ENCODE results near the gene RD3L. TPM values are rescaled to one million over a fixed set of nuclear protein-coding genes. Genes with fewer than 3 reads are reported as not detected.

RD3L gene
- total RNA-seq, 2 donors from 2014 or later = not detected

DNA sequence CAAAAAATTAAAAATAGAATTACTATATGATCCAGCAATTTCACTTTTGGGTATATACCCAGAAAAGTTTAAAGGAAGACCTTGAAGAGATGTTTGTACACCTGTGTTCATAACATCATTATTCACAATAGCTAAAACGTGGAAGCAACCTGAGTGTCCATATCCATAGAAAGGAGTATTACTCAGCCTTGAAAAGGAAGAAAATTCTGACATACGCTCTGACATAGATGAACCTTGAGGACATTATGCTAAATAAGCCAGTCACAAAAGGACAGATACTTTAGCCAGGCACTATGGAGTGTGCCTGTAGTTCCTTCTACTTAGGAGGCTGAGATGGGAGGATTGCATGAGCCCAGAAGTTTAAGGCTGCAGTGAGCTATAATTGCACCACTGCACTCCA is 6.1 kb upstream of the RD3L start:
- peaks cover 3% of the 10 kb centered on the region for H3K27me3 Mint-ChIP-seq (ENCODE audit: insufficient read depth)
- no peak overlapping the region for H3K4me3 ChIP-seq (ENCODE audit: low read length)
- no peak for DNase-seq
- no peaks in the 10 kb centered on the region for H3K36me3 Mint-ChIP-seq (ENCODE audit: low read depth)
- H3K36me3 ChIP-seq (ENCODE audit: control insufficient read depth, insufficient read depth, low read length) = no peaks in the 10 kb centered on the region
- H3K4me1 ChIP-seq (ENCODE audit: control insufficient read depth, insufficient read depth, low read length) = no peaks in the 10 kb centered on the region
- peaks cover 12% of the 10 kb centered on the region for H3K9me3 Mint-ChIP-seq
- H3K9ac ChIP-seq (ENCODE audit: extremely low read depth, low read length, poor library complexity, severe bottlenecking) = no peak overlapping the region
- H3K27me3 ChIP-seq (ENCODE audit: control insufficient read depth, insufficient read depth, low read length, poor library complexity, severe bottlenecking) = peaks cover 6% of the 10 kb centered on the region
- H3K4me3 Mint-ChIP-seq = no peak overlapping the region
- no peak overlapping the region for H3K27ac Mint-ChIP-seq
- WGBS, 2 experiments (ENCODE audit: insufficient coverage in 1 of 2, insufficient read length in 1 of 2) = 68 to 79% methylated on average over 2 of the region's 2 CpGs
- no peak overlapping the region for H3K27ac ChIP-seq (ENCODE audit: low read depth, low read length)
- H3K9me3 ChIP-seq (ENCODE audit: control insufficient read depth, low read length) = peaks cover 9% of the 10 kb centered on the region
- TF ChIP-seq, protein P1, sequence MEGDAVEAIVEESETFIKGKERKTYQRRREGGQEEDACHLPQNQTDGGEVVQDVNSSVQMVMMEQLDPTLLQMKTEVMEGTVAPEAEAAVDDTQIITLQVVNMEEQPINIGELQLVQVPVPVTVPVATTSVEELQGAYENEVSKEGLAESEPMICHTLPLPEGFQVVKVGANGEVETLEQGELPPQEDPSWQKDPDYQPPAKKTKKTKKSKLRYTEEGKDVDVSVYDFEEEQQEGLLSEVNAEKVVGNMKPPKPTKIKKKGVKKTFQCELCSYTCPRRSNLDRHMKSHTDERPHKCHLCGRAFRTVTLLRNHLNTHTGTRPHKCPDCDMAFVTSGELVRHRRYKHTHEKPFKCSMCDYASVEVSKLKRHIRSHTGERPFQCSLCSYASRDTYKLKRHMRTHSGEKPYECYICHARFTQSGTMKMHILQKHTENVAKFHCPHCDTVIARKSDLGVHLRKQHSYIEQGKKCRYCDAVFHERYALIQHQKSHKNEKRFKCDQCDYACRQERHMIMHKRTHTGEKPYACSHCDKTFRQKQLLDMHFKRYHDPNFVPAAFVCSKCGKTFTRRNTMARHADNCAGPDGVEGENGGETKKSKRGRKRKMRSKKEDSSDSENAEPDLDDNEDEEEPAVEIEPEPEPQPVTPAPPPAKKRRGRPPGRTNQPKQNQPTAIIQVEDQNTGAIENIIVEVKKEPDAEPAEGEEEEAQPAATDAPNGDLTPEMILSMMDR (conservative IDR thresholded peaks at IDR 0.05) = no peak
- no peaks in the 10 kb centered on the region for H3K4me1 Mint-ChIP-seq

DNA sequence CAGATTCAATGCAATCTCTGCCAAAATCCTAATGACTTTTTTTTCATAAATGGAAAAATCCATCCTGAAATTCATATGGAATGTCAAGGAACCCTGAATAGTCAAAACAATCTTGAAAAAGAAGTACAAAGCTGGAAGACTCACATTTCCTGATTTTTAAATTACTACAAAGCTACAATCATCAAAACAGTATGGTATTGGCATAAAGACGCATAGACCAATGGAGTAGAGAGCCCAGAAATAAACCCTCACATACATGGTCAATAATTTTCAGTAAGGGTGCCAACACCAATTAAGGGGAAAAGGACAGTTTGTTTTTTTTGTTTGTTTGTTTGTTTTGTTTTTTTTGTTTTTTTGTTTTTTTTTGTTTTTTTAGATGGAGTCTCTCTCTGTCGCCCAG is 4.6 kb upstream of the RD3L start:
- Histone ChIP-seq H3K9ac (ENCODE audit: extremely low read depth, low read length, poor library complexity, severe bottlenecking) (no peak overlapping the region), H3K27me3 (ENCODE audit: control insufficient read depth, insufficient read depth, low read length, poor library complexity, severe bottlenecking) (peaks cover 12% of the 10 kb centered on the region), H3K36me3 (ENCODE audit: control insufficient read depth, insufficient read depth, low read length) (no peaks in the 10 kb centered on the region), H3K4me1 (ENCODE audit: control insufficient read depth, insufficient read depth, low read length) (no peaks in the 10 kb centered on the region), H3K9me3 (ENCODE audit: control insufficient read depth, low read length) (peaks cover 9% of the 10 kb centered on the region), H3K27ac (ENCODE audit: low read depth, low read length) (no peak overlapping the region), H3K4me3 (ENCODE audit: low read length) (no peak overlapping the region)
- H3K36me3 Mint-ChIP-seq (ENCODE audit: low read depth) = no peaks in the 10 kb centered on the region
- H3K4me1 Mint-ChIP-seq = no peaks in the 10 kb centered on the region
- no peak for DNase-seq
- no peak overlapping the region for H3K27ac Mint-ChIP-seq
- H3K4me3 Mint-ChIP-seq = no peak overlapping the region
- TF ChIP-seq, protein P1 (conservative IDR thresholded peaks at IDR 0.05) = no peak
- H3K27me3 Mint-ChIP-seq (ENCODE audit: insufficient read depth) = peaks cover 7% of the 10 kb centered on the region
- 91% methylated on average over 2 of the region's 2 CpGs; no CpG with 5 or more reads in 1 of the 2 experiments for WGBS, 2 experiments (ENCODE audit: insufficient coverage in 1 of 2, insufficient read length in 1 of 2)
- H3K9me3 Mint-ChIP-seq = peaks cover 12% of the 10 kb centered on the region

DNA sequence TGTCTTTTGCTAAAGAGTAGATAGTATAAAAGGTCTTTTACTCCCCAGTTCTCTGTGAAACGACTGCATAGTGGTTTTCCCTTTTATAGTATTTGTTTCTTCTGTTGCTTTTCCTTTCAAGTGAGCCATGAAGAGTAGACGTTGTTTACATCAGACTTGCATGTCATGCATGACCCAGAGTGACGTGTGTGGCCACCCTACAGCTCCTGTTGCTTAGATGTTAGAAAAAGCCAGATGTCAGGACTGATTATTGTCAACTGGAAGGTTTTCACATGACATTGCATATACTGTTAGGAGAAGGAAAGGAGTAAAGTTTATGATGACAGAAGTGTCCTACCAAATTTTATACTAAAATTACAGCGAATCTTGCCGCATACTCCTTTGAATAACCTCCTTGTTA is 1.3 kb upstream of the RD3L start:
- WGBS, 2 experiments (ENCODE audit: insufficient coverage in 1 of 2, insufficient read length in 1 of 2) = 85% methylated on average over 5 of the region's 5 CpGs
- Histone ChIP-seq H3K36me3 (ENCODE audit: control insufficient read depth, insufficient read depth, low read length) (no peaks in the 10 kb centered on the region), H3K4me1 (ENCODE audit: control insufficient read depth, insufficient read depth, low read length) (no peaks in the 10 kb centered on the region), H3K9ac (ENCODE audit: extremely low read depth, low read length, poor library complexity, severe bottlenecking) (no peak overlapping the region), H3K4me3 (ENCODE audit: low read length) (no peak overlapping the region), H3K27me3 (ENCODE audit: control insufficient read depth, insufficient read depth, low read length, poor library complexity, severe bottlenecking) (peaks cover 20% of the 10 kb centered on the region), H3K9me3 (ENCODE audit: control insufficient read depth, low read length) (peaks cover 9% of the 10 kb centered on the region), H3K27ac (ENCODE audit: low read depth, low read length) (no peak overlapping the region)
- Mint-ChIP-seq H3K4me3 (no peak overlapping the region), H3K27ac (no peak overlapping the region), H3K36me3 (ENCODE audit: low read depth) (no peaks in the 10 kb centered on the region), H3K4me1 (no peaks in the 10 kb centered on the region), H3K27me3 (ENCODE audit: insufficient read depth) (peaks cover 20% of the 10 kb centered on the region), H3K9me3 (peaks cover 12% of the 10 kb centered on the region)
- TF ChIP-seq, protein P1 (conservative IDR thresholded peaks at IDR 0.05) = no peak
- DNase-seq = no peak

Data from endodermal cell (in vitro differentiated cells).